A549 (cell line): ENCODE data around the gene FGGY.

Source experiments
- BHLHE40 ChIP-seq: IDR thresholded peaks from 2 replicates; pipeline ENCODE4 v1.6.1; 2012; ENCODE audit warnings: low read depth, low read length, inconsistent platforms
- CTCF ChIP-seq: fragments of >200 bp; sonication (Bioruptor Twin); formaldehyde crosslinking; IDR thresholded peaks from 3 replicates; pipeline ENCODE4 v1.5.1; 2016
- GATA3 ChIP-seq: IDR thresholded peaks from 2 replicates; pipeline ENCODE4 v1.6.1; 2012; ENCODE audit warnings: borderline replicate concordance
- HMGXB4 ChIP-seq: fragments of 250-450 bp; sonication (Bioruptor Pico); IDR thresholded peaks from 2 replicates; pipeline ENCODE4 v1.5.0; 2021; ENCODE audit warnings: mild to moderate bottlenecking, moderate library complexity, borderline replicate concordance
- JUNB ChIP-seq: fragments of >200 bp; sonication (Bioruptor Twin); formaldehyde crosslinking; IDR thresholded peaks from 2 replicates; pipeline ENCODE4 v1.6.1; 2016
- MAFK ChIP-seq: fragments of 450-650 bp; IDR thresholded peaks from 2 replicates; pipeline ENCODE4 v1.6.1; 2014; ENCODE audit not compliant: partially characterized antibody
- RAD21 ChIP-seq, 2 experiments: fragments of >200 bp in 1 of 2; sonication (Bioruptor Twin) in 1 of 2; formaldehyde crosslinking in 1 of 2; IDR thresholded peaks in 1 of 2; conservative IDR thresholded peaks in 1 of 2; 2 replicates in 1 of 2; 3 replicates in 1 of 2; pipeline ENCODE4 v1.6.1; 2012 to 2018; ENCODE audit warnings: inconsistent platforms in 1 of 2
- RCOR1 ChIP-seq: fragments of 150-350 bp; IDR thresholded peaks from 2 replicates; pipeline ENCODE4 v1.6.1; 2014; ENCODE audit warnings: antibody characterized with exemption, low read length, low read depth
- RFX5 ChIP-seq: fragments of 450-650 bp; IDR thresholded peaks from 2 replicates; pipeline ENCODE4 v1.7.1; 2014; ENCODE audit warnings: antibody characterized with exemption, mild to moderate bottlenecking, moderate library complexity
- TF ChIP-seq, protein P1 (sequence below): fragments of 200-600 bp; sonication (generic); IDR thresholded peaks from 2 replicates; pipeline ENCODE4 v1.6.1; 2016; ENCODE audit warnings: antibody characterized with exemption, mild to moderate bottlenecking, moderate library complexity

DNA sequence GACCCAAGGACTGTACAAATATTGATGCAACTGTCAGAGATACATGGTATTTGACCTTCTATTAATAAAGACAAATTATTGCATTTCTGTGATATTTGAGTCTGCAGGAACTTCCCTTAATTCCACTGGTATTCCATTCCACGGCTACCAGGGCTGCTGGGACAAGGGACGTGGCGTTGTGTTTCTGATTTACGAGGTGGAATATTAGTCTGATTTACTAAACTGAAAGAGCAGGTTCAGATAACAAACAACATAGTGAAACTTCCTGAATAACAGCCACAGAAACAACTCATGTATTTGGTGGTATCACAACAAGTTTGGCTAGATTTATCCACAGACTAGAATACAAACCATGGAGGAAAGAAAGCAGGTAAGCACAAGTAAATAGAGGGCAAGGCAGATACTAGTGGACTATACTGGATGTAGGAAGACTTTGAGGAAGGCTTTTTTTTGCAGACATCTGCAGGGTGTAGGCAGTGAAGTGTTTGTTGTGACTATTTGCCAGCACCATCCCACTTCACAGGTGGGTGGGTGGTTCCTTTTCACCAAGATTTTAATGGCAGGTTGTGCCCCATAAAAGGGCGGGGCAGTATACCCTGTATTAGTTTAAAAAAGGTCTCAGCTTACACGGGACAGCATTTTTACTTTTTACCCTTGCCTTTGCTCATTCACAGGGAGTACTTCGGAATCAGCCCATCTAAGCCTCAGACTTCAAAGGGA, 100.4 kb downstream of the FGGY start:
- TF ChIP-seq RAD21 (conservative IDR thresholded peaks at IDR 0.05 in 1 of 2, IDR thresholded peaks at IDR 0.05 in 1 of 2) (no peak), CTCF (no peak), GATA3 (no peak), BHLHE40 (no peak), RCOR1 (no peak), JUNB (no peak), MAFK (no peak), RFX5 (no peak), HMGXB4 (no peak)
- TF ChIP-seq, protein P1, sequence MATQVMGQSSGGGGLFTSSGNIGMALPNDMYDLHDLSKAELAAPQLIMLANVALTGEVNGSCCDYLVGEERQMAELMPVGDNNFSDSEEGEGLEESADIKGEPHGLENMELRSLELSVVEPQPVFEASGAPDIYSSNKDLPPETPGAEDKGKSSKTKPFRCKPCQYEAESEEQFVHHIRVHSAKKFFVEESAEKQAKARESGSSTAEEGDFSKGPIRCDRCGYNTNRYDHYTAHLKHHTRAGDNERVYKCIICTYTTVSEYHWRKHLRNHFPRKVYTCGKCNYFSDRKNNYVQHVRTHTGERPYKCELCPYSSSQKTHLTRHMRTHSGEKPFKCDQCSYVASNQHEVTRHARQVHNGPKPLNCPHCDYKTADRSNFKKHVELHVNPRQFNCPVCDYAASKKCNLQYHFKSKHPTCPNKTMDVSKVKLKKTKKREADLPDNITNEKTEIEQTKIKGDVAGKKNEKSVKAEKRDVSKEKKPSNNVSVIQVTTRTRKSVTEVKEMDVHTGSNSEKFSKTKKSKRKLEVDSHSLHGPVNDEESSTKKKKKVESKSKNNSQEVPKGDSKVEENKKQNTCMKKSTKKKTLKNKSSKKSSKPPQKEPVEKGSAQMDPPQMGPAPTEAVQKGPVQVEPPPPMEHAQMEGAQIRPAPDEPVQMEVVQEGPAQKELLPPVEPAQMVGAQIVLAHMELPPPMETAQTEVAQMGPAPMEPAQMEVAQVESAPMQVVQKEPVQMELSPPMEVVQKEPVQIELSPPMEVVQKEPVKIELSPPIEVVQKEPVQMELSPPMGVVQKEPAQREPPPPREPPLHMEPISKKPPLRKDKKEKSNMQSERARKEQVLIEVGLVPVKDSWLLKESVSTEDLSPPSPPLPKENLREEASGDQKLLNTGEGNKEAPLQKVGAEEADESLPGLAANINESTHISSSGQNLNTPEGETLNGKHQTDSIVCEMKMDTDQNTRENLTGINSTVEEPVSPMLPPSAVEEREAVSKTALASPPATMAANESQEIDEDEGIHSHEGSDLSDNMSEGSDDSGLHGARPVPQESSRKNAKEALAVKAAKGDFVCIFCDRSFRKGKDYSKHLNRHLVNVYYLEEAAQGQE, result no peak
